Choroid plexus epithelial cell (primary cell): Measurements from ENCODE around the gene CENPW.

Experiments
- DNase-seq: peaks from one replicate; pipeline ENCODE4 v3.0.0-alpha.2; 2010; ENCODE audit warnings: low read depth
- H3K4me3 ChIP-seq: 2 replicates; pipeline ENCODE4 v1.5.1; 2011; ENCODE audit warnings: low read depth, mild to moderate bottlenecking, control low read depth, low read length, moderate library complexity
- CTCF ChIP-seq: conservative IDR thresholded peaks from 2 replicates; pipeline ENCODE4 v1.5.1; 2011; ENCODE audit warnings: low read depth, mild to moderate bottlenecking, control low read depth, inconsistent platforms, low read length, moderate library complexity

Gene CENPW

GRCh38 chr6:126341126-126341525 lies 1.2 kb downstream of the CENPW start:
- H3K4me3 ChIP-seq = no peak overlapping the region
- no peak for TF ChIP-seq CTCF

DNA sequence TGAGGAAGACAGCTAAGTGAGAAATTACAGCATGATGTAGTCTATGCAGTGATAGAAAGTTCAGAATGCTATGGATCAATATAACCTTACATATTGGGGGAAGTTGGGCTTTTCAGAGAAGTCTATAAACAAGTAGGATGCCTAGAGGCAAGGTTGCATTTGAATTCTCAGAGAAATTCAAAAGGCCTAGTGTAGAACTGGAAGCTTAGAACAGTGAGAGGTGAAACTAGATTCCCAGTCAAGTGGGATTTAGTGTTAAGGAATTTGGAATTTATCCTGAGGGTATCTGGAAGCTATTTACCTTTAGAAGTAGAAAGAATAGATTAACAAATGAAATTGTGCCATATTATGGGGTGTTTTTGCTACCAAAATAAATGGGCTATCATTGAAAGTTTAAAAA lies 4.3 kb downstream of the CENPW start:
- no peak overlapping the region for H3K4me3 ChIP-seq
- DNase-seq = no peak
- TF ChIP-seq CTCF = no peak

More at GRCh38 chr6:126341126-126341525, 1.2 kb downstream of the CENPW start:
- no peak for DNase-seq

DNA sequence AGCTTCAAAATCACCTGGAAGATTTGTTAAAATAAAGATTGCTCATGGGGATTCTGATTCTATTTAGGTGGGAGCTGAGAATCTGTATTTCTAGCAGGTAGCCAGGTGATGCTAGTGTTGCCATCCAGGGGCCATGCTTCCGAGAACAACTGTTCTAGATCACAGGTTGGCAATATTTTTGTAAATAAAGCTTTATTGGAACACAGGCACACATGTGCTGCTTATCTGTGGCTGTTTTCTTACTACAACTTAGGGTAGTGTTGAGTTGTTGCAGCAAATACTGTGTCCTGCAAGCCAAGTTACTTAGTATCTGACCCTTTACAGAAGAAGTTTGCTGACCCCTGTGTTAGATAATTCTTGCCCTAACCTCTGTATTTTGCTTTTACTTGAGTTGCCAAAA lies 12.0 kb downstream of the CENPW start:
- TF ChIP-seq CTCF = no peak
- no peak overlapping the region for H3K4me3 ChIP-seq
- DNase-seq = no peak

GRCh38 chr6:126352514-126352913 lies 12.6 kb downstream of the CENPW start:
- H3K4me3 ChIP-seq = no peak overlapping the region
- DNase-seq = no peak
- TF ChIP-seq CTCF = no peak

- H3K4me3 ChIP-seq = no peak overlapping the region
- DNase-seq = no peak
- TF ChIP-seq CTCF = no peak
These were observed 16.6 kb downstream of the CENPW start for GRCh38 chr6:126356526-126356925.

DNA sequence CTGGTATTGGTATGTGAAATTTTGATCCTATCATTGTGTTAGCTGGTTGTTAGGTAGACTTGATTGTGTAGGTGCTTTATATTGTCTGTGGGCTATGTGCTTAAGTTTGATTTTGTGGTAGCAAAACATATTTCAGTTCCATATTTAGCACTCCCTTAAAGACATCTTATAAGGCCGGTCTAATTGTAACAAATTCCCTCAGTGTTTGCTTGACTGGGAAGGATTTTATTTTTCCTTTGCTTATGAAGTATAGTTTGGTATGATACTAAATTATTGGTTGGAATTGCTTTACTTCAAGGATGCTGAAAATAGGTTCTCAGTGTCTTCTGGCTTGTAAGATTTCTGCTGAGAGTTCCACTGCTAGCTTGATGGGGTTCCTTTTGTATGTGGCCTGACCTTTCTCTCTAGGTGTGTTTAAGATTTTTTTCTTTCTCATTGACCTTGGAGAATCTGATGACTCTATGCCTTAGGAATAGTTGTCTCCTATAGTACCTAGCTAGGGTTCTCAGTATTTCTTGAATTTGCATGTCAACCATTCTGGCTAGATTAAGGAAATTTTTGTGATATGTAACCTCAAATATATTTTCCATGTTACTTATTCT lies 20.1 kb downstream of the CENPW start:
- no peak for TF ChIP-seq CTCF
- H3K4me3 ChIP-seq = no peak overlapping the region
- no peak for DNase-seq

- no peak overlapping the region for H3K4me3 ChIP-seq
- peak; percentile 4 for DNase-seq
These were observed 22.0 kb downstream of the CENPW start for GRCh38 chr6:126361832-126362440.

More at GRCh38 chr6:126361832-126362440, 22.0 kb downstream of the CENPW start:
- TF ChIP-seq CTCF = no peak
